ENCODE data around the gene P2RY12. TPM values are rescaled to one million over a fixed set of nuclear protein-coding genes. Genes with fewer than 3 reads are reported as not detected.

The P2RY12 gene
- total RNA-seq, 1 experiment from 2014 or later = not detected

DNA sequence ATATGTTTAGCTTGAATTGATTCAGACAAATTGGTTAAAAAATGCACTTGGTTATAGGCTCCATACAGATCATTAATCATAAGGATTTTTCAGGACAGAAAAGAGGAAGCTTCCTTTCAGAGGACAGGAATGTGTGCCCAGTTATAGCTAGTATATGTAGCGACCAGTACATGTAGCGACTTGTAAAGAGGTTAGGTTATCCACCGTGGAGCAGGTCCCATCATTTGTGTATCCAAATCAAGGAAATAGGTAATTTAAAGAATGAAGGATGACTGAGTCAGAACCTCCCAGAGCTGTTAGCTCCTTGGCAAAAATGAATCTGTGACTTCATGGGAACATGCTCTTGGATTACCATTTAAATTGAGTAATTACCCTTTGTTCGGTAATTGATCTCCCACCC is 15.8 kb upstream of the P2RY12 start:
- no peaks in the 10 kb centered on the region for H3K9me3 ChIP-seq (ENCODE audit: low read length)
- DNase-seq (no peak), ATAC-seq (no peak)
- H3F3A ChIP-seq (ENCODE audit: low read length, unreplicated experiment) = no peaks in the 10 kb centered on the region
- no peak overlapping the region for H2AFZ ChIP-seq (ENCODE audit: low read length)
- TF ChIP-seq, protein P1, sequence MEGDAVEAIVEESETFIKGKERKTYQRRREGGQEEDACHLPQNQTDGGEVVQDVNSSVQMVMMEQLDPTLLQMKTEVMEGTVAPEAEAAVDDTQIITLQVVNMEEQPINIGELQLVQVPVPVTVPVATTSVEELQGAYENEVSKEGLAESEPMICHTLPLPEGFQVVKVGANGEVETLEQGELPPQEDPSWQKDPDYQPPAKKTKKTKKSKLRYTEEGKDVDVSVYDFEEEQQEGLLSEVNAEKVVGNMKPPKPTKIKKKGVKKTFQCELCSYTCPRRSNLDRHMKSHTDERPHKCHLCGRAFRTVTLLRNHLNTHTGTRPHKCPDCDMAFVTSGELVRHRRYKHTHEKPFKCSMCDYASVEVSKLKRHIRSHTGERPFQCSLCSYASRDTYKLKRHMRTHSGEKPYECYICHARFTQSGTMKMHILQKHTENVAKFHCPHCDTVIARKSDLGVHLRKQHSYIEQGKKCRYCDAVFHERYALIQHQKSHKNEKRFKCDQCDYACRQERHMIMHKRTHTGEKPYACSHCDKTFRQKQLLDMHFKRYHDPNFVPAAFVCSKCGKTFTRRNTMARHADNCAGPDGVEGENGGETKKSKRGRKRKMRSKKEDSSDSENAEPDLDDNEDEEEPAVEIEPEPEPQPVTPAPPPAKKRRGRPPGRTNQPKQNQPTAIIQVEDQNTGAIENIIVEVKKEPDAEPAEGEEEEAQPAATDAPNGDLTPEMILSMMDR (conservative IDR thresholded peaks at IDR 0.05; ENCODE audit: low read depth, low read length) = no peak
- TF ChIP-seq EZH2 (IDR thresholded peaks at IDR 0.05; ENCODE audit: low read length, unreplicated experiment) = no peak
- no peak for TF ChIP-seq EZH2phosphoT487 (IDR thresholded peaks at IDR 0.05; ENCODE audit: borderline replicate concordance, low read length)
- H3K9ac ChIP-seq (ENCODE audit: low read length) = no peak overlapping the region
- ChIA-PET CTCF (interaction anchor here (0.7 kb wide), 1 partner anchor 1498 kb away, joined by 5 read pairs; no protein-coding TSS in a partner anchor), POLR2A (ENCODE audit: unreplicated experiment) (no interaction called here)
- intact Hi-C loops (cut with micrococcal nuclease) = no loop called here
- H3K9me2 ChIP-seq (replicated peaks; ENCODE audit: low read length) = no peaks in the 10 kb centered on the region
- no TSS peak for BruUV-seq (replicated peaks)
- peaks cover 23% of the 10 kb centered on the region for H3K4me1 ChIP-seq (ENCODE audit: insufficient read depth, low read length)
- no peak overlapping the region for H3K4me2 ChIP-seq (ENCODE audit: low read length)
- H4K20me1 ChIP-seq (ENCODE audit: low read length) = no peaks in the 10 kb centered on the region
- H3K4me3 ChIP-seq (ENCODE audit: low read length) = no peak overlapping the region
- H3K36me3 ChIP-seq (ENCODE audit: low read depth, low read length) = no peaks in the 10 kb centered on the region
- H3K27ac ChIP-seq (ENCODE audit: low read length) = no peak overlapping the region
- no peaks in the 10 kb centered on the region for H3K27me3 ChIP-seq (ENCODE audit: low read length)
- no peaks in the 10 kb centered on the region for H3K79me2 ChIP-seq (ENCODE audit: low read length)

DNA sequence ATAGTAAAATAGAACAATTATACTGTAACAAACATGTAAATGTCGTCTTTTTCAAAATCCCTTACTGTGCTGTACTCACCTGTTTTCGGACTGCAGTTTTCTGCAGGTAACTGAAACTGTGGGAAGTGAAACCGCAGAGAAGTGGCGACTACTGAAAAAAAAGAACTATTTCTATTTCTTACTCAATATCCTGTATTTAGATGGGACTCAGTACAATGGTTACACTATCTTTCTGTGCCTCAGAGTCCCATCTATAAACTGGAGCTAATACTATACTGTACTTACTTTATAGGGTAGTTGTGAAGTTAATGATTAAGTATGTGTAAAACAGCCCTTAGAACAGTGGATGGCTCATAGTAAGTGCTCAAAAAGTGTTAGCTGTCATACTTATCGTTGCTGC is 14.3 kb upstream of the P2RY12 start:
- intact Hi-C loops (cut with micrococcal nuclease) = no loop called here
- ATAC-seq (no peak), DNase-seq (no peak)
- no peak overlapping the region for H3K4me2 ChIP-seq (ENCODE audit: low read length)
- H3K79me2 ChIP-seq (ENCODE audit: low read length) = no peaks in the 10 kb centered on the region
- ChIA-PET POLR2A (ENCODE audit: unreplicated experiment) (interaction anchor here (0.6 kb wide), 1 partner anchor 605 kb away, joined by 3 read pairs; no protein-coding TSS in a partner anchor), CTCF (interaction anchor here (0.7 kb wide), 1 partner anchor 598 kb away, joined by 5 read pairs; no protein-coding TSS in a partner anchor)
- H3F3A ChIP-seq (ENCODE audit: low read length, unreplicated experiment) = no peaks in the 10 kb centered on the region
- H4K20me1 ChIP-seq (ENCODE audit: low read length) = no peaks in the 10 kb centered on the region
- no TSS peak for BruUV-seq (replicated peaks)
- peaks cover 15% of the 10 kb centered on the region for H3K4me1 ChIP-seq (ENCODE audit: insufficient read depth, low read length)
- H3K9ac ChIP-seq (ENCODE audit: low read length) = no peak overlapping the region
- no peak overlapping the region for H3K27ac ChIP-seq (ENCODE audit: low read length)
- no peaks in the 10 kb centered on the region for H3K9me3 ChIP-seq (ENCODE audit: low read length)
- H3K27me3 ChIP-seq (ENCODE audit: low read length) = no peaks in the 10 kb centered on the region
- H3K4me3 ChIP-seq (ENCODE audit: low read length) = no peak overlapping the region
- H3K36me3 ChIP-seq (ENCODE audit: low read depth, low read length) = no peaks in the 10 kb centered on the region
- TF ChIP-seq, protein P1 (conservative IDR thresholded peaks at IDR 0.05; ENCODE audit: low read depth, low read length) = no peak
- no peak overlapping the region for H2AFZ ChIP-seq (ENCODE audit: low read length)
- H3K9me2 ChIP-seq (replicated peaks; ENCODE audit: low read length) = no peaks in the 10 kb centered on the region

DNA sequence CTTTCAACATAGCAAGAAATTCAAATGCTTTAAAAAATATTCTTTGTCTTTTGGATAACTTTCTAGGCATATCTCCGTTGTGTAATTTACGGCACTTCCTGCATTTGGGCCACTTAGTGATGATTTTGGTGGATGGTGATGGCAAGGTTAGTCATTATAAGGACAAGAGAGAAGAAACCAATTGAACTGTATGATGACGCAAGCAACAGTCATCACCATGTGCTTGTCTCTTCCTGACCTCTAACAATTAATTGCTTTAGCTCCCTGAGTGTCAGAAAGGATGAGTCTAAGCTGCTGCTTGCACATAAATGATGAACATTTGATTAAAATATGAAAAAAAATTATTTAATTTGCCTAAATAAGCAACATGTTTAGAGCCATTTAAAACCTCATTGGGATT is 11.3 kb upstream of the P2RY12 start:
- BruUV-seq (replicated peaks) = no TSS peak
- H3K27me3 ChIP-seq (ENCODE audit: low read length) = no peaks in the 10 kb centered on the region
- H3K36me3 ChIP-seq (ENCODE audit: low read depth, low read length) = no peaks in the 10 kb centered on the region
- H2AFZ ChIP-seq (ENCODE audit: low read length) = no peak overlapping the region
- H3K79me2 ChIP-seq (ENCODE audit: low read length) = no peaks in the 10 kb centered on the region
- H3K4me2 ChIP-seq (ENCODE audit: low read length) = no peak overlapping the region
- H3K9me3 ChIP-seq (ENCODE audit: low read length) = no peaks in the 10 kb centered on the region
- H3K4me3 ChIP-seq (ENCODE audit: low read length) = no peak overlapping the region
- intact Hi-C loops (cut with micrococcal nuclease) = no loop called here
- peak; percentile 71 for DNase-seq
- peak; percentile 58 for ATAC-seq
- H3K9me2 ChIP-seq (replicated peaks; ENCODE audit: low read length) = no peaks in the 10 kb centered on the region
- TF ChIP-seq, protein P1 (conservative IDR thresholded peaks at IDR 0.05; ENCODE audit: low read depth, low read length) = no peak
- no peak for TF ChIP-seq EZH2 (IDR thresholded peaks at IDR 0.05; ENCODE audit: low read length, unreplicated experiment)
- no peak for TF ChIP-seq EZH2phosphoT487 (IDR thresholded peaks at IDR 0.05; ENCODE audit: borderline replicate concordance, low read length)
- no peak overlapping the region for H3K27ac ChIP-seq (ENCODE audit: low read length)
- no peak overlapping the region for H3K9ac ChIP-seq (ENCODE audit: low read length)
- peaks cover 16% of the 10 kb centered on the region for H3K4me1 ChIP-seq (ENCODE audit: insufficient read depth, low read length)
- H3F3A ChIP-seq (ENCODE audit: low read length, unreplicated experiment) = no peaks in the 10 kb centered on the region
- CTCF ChIA-PET = no interaction called here
- H4K20me1 ChIP-seq (ENCODE audit: low read length) = no peaks in the 10 kb centered on the region
- POLR2A ChIA-PET (ENCODE audit: unreplicated experiment) = no interaction called here
